Large intestine (tissue), 3 donors: ENCODE results near the gene ZP2. TPM values are rescaled to one million over a fixed set of nuclear protein-coding genes. Genes with fewer than 3 reads are reported as not detected.
"Not testable (repeated sequence)": the region's sequence is repeated elsewhere in the genome, so short reads cannot be mapped to it uniquely, and the experiment has no call there.

Source experiments
- DNase-seq, 2 donors: peaks; one replicate each; pipeline versions ENCODE4 v3.0.0 to v3.0.0-alpha.2; 2013
- H3K27ac ChIP-seq: one replicate; pipeline ENCODE4 v1.5.1; 2013; ENCODE audit warnings: low read length
- H3K27me3 ChIP-seq: 2 replicates; pipeline ENCODE4 v1.6.1; 2013; ENCODE audit warnings: low read length; ENCODE audit not compliant: control insufficient read depth, insufficient read depth
- H3K36me3 ChIP-seq: 2 replicates; pipeline ENCODE4 v1.6.1; 2013; ENCODE audit warnings: low read length; ENCODE audit not compliant: control insufficient read depth, insufficient read depth
- H3K4me1 ChIP-seq: one replicate; pipeline ENCODE4 v1.6.1; 2013; ENCODE audit warnings: low read length; ENCODE audit not compliant: control insufficient read depth, insufficient read depth
- H3K4me3 ChIP-seq: one replicate; pipeline ENCODE4 v1.5.1; 2013; ENCODE audit warnings: low read length
- H3K9me3 ChIP-seq: one replicate; pipeline ENCODE4 v1.6.1; 2013; ENCODE audit warnings: mild to moderate bottlenecking, low read depth, low read length, moderate library complexity; ENCODE audit not compliant: control insufficient read depth
- WGBS: methylation state at CpG from one replicate; pipeline ENCODE4 v1.1.5; 2013; ENCODE audit warnings: low lambda C conversion rate; ENCODE audit not compliant: insufficient coverage; 5-methylcytosine and 5-hydroxymethylcytosine counted together
- polyA plus RNA-seq: library from polyadenylated mRNA; unstranded; fragments of 120-200 nt; gene quantifications from one replicate; pipeline ENCODE4 v1.2.1, GENCODE V29; 2013

The ZP2 gene
- polyA plus RNA-seq, 1 donor = 0.27 TPM

- no peak for DNase-seq
- Histone ChIP-seq H3K36me3 (peaks cover 27% of the 10 kb centered on the region), H3K4me1 (peaks cover 6% of the 10 kb centered on the region), H3K27ac (no peak overlapping the region), H3K27me3 (no peaks in the 10 kb centered on the region), H3K4me3 (no peak overlapping the region), H3K9me3 (no peaks in the 10 kb centered on the region)
- WGBS = 80% methylated on average over 1 of the region's 7 CpGs
These were observed 48.7 kb downstream of the ZP2 start for GRCh38 chr16:21162661-21163151.

GRCh38 chr16:21161211-21161610 is 50.2 kb downstream of the ZP2 start:
- no CpG with 5 or more reads among the region's 2 CpGs for WGBS
- H3K4me1 ChIP-seq = peaks cover 9% of the 10 kb centered on the region
- no peak overlapping the region for H3K27ac ChIP-seq
- peaks cover 22% of the 10 kb centered on the region for H3K36me3 ChIP-seq
- no peaks in the 10 kb centered on the region for H3K27me3 ChIP-seq
- DNase-seq = no peak
- H3K4me3 ChIP-seq = no peak overlapping the region
- H3K9me3 ChIP-seq = no peaks in the 10 kb centered on the region

GRCh38 chr16:21160276-21160675 is 51.1 kb downstream of the ZP2 start:
- no peaks in the 10 kb centered on the region for H3K27me3 ChIP-seq
- H3K4me1 ChIP-seq = peaks cover 9% of the 10 kb centered on the region
- no peak for DNase-seq
- H3K27ac ChIP-seq = no peak overlapping the region
- H3K36me3 ChIP-seq = peaks cover 20% of the 10 kb centered on the region
- WGBS = no CpG with 5 or more reads among the region's 1 CpG
- H3K9me3 ChIP-seq = no peaks in the 10 kb centered on the region
- H3K4me3 ChIP-seq = no peak overlapping the region

GRCh38 chr16:21159281-21159951 is 52.0 kb downstream of the ZP2 start:
- no peak overlapping the region for H3K27ac ChIP-seq
- H3K4me1 ChIP-seq = peaks cover 9% of the 10 kb centered on the region
- no CpG with 5 or more reads among the region's 27 CpGs for WGBS
- no peaks in the 10 kb centered on the region for H3K27me3 ChIP-seq
- peak overlapping the region; percentile 90 for H3K4me3 ChIP-seq
- peak in 1 of 2 donors; percentile 67 for DNase-seq
- peaks cover 17% of the 10 kb centered on the region for H3K36me3 ChIP-seq
- no peaks in the 10 kb centered on the region for H3K9me3 ChIP-seq

- no CpG with 5 or more reads among the region's 59 CpGs for WGBS
- Histone ChIP-seq H3K36me3 (peaks cover 9% of the 10 kb centered on the region), H3K27me3 (no peaks in the 10 kb centered on the region), H3K27ac (peak within 1 kb of the TSS; percentile 54), H3K4me1 (peaks cover 9% of the 10 kb centered on the region), H3K9me3 (no peaks in the 10 kb centered on the region), H3K4me3 (peak within 1 kb of the TSS; percentile 90)
- peak; percentile 71 to 85 for DNase-seq
These were observed 52.9 kb downstream of the ZP2 start, which contains the start of gene LDAF1 for GRCh38 chr16:21158208-21159110. LDAF1 (plus strand) TSS chr16:21158674; CDS start chr16:21161183, 2,509 bp downstream.

GRCh38 chr16:21157632-21158031 is 53.7 kb downstream of the ZP2 start:
- no CpG with 5 or more reads among the region's 5 CpGs for WGBS
- peaks cover 9% of the 10 kb centered on the region for H3K4me1 ChIP-seq
- no peak overlapping the region for H3K27ac ChIP-seq
- DNase-seq = no peak
- H3K36me3 ChIP-seq = peaks cover 4% of the 10 kb centered on the region
- no peak overlapping the region for H3K4me3 ChIP-seq
- H3K9me3 ChIP-seq = no peaks in the 10 kb centered on the region
- H3K27me3 ChIP-seq = no peaks in the 10 kb centered on the region

GRCh38 chr16:21156767-21157467 is 54.5 kb downstream of the ZP2 start:
- Histone ChIP-seq H3K4me3 (no peak overlapping the region), H3K27ac (no peak overlapping the region), H3K27me3 (no peaks in the 10 kb centered on the region), H3K4me1 (peaks cover 9% of the 10 kb centered on the region), H3K9me3 (no peaks in the 10 kb centered on the region), H3K36me3 (peaks cover 4% of the 10 kb centered on the region)
- 29% methylated on average over 1 of the region's 6 CpGs for WGBS
- DNase-seq = peak; percentile 48 to 72

- not testable (repeated sequence) for H3K36me3 ChIP-seq, H3K27me3 ChIP-seq, H3K9me3 ChIP-seq, H3K4me3 ChIP-seq, H3K27ac ChIP-seq, DNase-seq, H3K4me1 ChIP-seq
- WGBS = no CpG with 5 or more reads among the region's 1 CpG
These were observed 55.4 kb downstream of the ZP2 start for GRCh38 chr16:21156011-21156410.

GRCh38 chr16:21153124-21153729 is 58.1 kb downstream of the ZP2 start:
- H3K27ac ChIP-seq, H3K36me3 ChIP-seq, H3K9me3 ChIP-seq, H3K4me1 ChIP-seq, H3K27me3 ChIP-seq, H3K4me3 ChIP-seq, DNase-seq: not testable (repeated sequence)
- no CpG with 5 or more reads among the region's 11 CpGs for WGBS
